NCI-H526 (cell line): Measurements from ENCODE around the gene ESRP2.
A peak's percentile ranks its signal among the peaks of the same experiment; 100 is the strongest.

Source experiments
- DNase-seq, 2 experiments: peaks; one replicate each; lab custom pipeline; 2025; lab: John Stamatoyannopoulos, UW

The ESRP2 gene

DNA sequence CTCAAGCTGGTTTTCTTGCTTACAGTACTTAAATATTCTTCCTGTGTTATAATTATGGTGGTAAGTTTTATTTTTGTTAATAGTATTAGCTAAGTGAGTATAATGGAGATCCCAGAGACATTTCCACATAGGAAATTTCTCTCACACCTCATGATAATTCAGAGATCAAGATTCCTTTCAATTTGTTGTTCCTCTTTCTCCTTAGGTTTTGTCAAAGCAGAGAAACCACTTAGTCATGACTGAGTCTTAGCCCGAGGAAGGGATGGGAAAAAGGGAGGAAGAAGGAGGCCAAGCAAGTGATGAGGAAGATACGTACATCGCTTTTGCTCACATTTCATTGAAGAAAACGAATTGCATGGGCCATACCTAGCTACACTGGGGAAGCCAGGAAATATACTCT lies 18.4 kb downstream of the ESRP2 start:
- no peak for DNase-seq

DNA sequence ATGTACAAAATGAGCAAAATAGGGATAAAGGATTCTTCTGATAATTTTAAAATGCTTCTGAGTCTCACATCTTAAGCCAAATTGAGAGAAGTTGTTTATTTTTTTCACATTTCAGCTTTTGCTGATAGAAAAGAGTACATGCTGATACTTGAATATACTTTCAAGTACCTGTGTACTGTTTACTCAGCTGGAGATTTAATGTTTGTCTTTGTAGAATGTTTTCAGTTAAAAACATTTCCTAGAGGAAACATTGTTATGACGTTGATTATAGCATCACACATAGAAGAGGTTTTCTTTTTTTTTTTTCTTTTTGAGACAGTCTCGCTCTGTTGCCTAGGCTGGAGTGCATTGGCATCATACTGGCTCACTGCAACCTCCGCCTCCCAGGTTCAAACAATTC lies 19.7 kb downstream of the ESRP2 start:
- no peak for DNase-seq

DNA sequence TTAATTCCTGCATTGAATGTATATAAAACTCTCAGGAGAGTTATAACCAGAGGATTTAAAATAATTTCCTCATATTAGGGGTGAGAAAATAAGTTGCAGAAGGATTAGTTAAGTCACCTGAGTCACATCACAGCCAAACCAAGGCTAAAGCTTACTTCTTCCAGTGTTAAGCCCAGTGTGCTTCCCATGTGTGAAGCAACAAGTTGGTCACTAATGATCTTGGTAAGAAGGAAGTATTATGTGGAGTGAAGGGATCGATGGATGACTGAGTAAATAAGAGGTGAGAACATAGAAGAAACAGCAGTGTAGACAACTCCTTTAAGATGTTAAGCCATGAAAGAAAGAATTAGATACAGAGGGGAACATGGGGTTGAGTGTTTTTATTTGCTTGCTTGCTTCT lies 20.6 kb downstream of the ESRP2 start:
- no peak for DNase-seq

DNA sequence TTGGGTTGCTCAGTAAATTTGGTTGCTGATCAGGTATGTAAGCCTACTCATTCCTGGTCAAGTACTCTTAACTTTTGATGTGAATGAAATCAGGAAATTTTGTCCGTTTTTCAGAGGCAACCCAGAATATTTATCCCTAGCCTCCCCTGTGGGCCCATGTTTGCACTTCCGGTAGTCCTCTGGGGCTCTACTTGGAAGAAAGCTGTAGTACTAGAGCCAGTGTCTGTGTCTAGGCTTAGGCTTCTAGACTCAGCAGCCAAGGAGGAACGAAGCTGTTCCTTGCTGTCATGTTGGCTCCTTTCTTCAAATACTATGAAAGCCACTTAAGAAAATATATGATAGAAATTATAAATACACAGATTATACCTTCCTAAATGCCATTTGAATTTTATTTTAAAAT lies 21.2 kb downstream of the ESRP2 start:
- DNase-seq: no peak

DNA sequence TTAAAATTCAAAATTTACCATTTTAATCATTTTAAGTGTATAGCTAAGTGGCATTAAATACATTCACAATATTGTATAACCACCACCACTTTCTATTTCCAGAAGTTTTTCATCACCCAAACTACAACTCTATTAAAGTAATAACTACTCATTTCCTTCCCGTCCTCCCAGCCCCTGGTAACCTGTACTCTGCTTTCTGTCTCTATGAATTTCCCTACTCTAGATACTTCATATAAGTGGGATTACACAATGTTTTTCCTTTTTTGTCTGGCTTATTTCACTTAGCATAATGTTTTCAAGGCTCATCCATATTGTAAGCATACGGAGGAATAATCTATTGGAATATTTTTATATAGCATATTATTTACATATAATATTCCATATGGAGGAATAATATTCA lies 29.7 kb downstream of the ESRP2 start:
- no peak for DNase-seq

DNA sequence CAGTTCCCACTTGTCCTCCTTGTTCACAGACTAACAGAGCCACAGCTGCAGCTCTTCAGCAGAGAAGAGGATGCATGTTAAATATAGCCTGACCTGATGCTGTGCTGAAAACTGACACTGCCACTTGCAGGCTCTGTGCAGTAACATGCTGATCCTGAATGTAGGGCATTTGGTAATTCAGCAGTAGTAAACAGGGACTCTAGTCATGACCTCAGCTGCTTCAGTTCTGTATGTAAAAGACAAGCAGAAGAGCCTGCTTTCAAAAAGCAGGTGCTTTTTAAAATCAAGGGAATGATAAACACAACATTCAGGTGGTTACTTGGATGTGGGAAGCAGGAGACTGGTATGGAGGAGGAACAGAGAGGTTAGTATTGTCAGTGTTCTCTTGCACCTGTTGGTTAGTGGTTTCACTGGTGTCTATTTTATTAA lies 33.8 kb downstream of the ESRP2 start:
- peak in 1 of 2 experiments; percentile 43 for DNase-seq

DNA sequence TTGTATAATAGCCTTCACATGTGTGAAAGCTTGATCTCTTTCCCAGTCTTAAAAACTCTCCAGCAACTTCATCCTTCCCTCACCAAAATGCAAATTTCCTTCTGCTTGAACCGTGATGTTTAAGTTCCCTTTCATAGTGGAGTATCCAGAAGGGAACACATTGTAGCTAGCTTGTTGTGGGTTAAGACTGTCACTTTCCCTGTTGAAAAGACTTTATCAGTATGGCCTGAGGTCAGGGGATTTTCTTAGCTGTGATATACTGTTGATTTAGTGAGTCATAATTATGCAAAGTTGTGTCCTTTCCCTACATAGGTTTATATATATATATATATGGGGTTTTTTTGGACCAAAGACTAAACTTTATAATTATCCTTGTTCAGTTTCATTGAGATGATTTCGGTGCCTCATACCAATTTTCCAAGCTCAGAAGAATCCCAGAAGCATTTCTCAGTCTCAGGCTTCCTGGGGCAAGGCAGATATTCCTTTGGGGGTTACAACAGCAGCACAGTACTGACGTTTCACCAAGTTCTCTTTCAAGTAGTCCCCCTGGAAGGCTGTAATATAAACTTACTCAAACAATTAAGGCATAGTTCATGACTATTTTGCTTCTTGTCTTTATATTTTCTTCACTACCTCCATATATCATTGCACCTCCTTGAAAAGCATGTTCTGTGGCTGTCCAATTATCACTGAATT lies 35.7 kb downstream of the ESRP2 start:
- no peak for DNase-seq

DNA sequence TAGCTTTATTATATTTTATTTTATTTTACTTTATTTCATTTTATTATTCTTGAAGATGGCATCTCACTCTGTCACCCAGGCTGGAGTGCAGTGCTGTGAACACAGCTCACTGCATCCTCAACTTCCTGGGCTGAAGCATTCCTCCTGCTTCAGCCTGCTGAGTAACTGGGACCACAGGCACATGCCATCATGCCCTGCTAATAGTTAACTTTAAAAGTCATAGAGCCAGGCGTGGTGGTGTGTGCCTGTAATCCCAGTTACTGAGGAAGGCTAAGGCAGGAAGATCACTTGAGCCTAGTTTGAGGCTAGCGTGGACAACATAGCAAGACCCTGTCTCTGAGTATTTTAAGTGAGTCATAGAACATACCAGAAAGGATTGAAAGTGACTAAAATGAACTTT lies 38.7 kb downstream of the ESRP2 start:
- no peak for DNase-seq

DNA sequence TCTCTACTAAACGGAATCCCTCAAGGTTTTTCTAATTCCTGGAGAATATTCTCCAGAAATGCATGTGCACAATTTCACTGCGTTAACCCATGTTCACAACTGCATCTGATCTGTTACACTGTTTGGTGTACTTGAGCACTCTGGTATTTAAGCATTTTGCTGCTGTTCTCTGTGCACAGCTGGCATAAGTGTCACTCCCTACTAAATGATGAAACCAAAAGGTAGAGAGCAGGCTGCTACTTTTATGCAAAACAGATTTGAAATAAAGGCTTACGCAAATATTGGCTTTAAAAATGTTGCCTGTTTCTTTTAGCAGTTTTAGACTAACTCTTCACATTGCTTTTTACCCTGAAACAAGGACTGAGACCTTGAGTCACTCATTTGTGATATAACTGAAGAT lies 41.7 kb downstream of the ESRP2 start:
- peak in 1 of 2 experiments; percentile 50 for DNase-seq

DNA sequence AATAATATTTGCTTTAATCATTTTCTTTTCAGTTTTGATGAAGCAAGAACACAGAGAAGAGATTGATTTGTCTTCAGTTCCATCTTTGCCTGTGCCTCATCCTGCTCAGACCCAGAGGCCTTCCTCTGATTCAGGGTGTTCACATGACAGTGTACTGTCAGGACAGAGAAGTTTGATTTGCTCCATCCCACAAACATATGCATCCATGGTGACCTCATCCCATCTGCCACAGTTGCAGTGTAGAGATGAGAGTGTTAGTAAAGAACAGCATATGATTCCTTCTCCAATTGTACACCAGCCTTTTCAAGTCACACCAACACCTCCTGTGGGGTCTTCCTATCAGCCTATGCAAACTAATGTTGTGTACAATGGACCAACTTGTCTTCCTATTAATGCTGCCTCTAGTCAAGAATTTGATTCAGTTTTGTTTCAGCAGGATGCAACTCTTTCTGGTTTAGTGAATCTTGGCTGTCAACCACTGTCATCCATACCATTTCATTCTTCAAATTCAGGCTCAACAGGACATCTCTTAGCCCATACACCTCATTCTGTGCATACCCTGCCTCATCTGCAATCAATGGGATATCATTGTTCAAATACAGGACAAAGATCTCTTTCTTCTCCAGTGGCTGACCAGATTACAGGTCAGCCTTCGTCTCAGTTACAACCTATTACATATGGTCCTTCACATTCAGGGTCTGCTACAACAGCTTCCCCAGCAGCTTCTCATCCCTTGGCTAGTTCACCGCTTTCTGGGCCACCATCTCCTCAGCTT lies 45.0 kb downstream of the ESRP2 start:
- DNase-seq: no peak

DNA sequence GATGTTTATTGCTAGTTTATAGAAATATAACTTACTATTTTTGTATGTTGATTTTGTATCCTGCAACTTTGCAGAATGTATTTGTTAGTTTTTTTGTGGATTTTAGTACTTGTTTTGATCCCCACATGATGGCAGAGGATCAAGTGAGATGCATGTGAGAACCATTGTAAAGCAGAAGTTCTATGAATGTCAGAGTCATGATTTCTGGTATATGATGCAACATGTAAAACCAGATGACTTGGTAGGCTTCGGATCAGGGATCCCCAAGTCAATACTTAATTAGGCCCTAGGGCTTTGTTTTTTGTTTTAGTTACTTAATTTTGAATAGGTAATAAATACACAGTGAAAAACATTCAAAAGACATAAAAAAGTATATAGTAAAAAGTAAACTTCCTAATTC lies 45.8 kb downstream of the ESRP2 start:
- DNase-seq: no peak

DNA sequence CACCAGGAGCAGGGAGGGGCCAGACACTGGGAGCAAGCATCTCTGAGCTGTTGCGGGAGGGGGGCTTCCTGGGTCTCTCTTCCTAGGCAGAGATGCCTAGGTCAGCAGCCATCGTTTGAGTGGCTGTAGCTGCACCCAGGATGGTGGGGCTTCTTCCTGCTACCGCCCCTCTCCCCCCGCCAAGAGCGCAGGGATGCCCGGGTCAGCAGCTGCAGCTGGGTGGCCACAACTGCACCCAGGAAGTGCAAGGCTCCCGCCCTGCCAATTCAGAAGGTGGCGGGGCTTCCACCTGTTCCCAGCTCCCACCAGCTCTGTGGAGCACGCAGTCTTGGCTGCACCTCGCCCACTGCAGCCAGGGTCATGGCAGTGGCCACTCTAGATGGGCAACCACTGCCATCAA lies 47.8 kb downstream of the ESRP2 start:
- no peak for DNase-seq

DNA sequence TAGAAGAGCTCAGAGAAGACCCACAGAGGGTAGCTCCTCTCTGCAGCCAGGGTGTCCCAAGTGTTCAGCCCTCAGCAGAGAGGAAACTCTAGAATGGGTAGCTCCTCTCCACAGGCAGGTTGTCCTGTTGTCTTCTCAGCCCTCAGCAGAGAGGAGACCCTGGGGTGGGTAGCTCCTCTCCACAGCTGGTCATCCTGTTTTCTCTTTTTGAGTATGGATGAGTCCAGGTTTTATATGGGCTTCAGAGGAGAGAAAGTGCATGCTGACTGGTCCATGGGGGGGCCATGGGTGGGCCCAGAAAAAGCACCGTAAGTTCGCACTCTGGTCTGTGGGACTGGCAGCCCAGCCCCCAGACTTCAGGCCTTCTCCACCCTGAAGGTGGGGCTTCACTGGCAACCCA lies 48.4 kb downstream of the ESRP2 start:
- no peak for DNase-seq

DNA sequence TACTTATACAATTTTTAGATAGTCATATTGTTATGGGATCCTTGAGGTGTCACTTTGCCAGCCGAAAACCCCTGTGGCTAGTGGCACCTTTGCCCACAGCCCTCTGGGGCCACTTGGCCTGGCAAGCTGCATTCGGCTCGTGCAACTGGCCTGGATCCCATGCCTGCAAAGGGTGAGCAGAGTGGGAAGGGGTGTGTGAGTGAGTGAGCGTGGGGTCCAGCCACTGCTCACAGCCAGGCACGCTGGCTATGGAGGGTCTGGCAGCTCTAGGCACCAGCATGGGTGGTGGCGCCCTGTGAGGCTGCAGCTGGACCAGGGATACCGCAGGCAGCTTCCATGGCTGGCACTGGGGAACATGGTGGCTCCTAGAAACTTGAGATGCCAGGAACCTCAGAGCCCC lies 49.0 kb downstream of the ESRP2 start:
- DNase-seq: no peak

DNA sequence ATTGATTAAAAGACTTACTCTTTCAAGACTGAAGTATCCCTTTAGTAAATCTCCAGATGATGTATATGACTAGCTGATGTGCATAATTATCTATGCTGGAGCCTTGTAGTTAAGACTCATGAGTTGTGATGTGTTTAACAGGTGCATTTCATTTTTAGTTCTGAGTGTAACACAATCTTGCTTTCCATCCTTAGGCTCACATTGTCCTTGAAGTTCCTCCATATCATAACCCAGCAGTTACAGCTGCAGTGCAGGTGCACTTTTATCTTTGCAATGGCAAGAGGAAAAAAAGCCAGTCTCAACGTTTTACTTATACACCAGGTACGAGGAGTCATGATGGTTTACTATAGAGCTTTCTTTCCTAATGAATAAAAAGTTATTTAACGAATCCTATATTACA lies 52.9 kb downstream of the ESRP2 start:
- no peak for DNase-seq

DNA sequence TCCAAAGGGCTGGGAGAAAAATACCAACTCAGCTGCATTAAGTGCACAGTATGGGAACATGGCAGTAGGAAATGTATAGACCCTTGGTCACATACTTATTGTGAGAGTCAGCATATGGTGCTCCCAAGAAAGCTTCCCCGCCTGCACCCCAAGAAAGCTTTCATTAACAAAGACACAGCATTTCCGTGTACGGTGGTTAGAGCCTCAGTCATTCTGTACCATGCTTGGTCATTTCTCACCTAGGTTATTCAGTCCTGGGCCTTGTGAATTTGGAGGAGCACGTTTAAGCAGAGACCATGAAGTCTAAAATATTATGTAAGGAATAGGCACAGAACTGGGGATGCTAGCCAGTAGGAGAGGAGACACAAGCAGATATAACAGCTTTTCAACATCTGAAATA lies 56.1 kb downstream of the ESRP2 start:
- no peak for DNase-seq

DNA sequence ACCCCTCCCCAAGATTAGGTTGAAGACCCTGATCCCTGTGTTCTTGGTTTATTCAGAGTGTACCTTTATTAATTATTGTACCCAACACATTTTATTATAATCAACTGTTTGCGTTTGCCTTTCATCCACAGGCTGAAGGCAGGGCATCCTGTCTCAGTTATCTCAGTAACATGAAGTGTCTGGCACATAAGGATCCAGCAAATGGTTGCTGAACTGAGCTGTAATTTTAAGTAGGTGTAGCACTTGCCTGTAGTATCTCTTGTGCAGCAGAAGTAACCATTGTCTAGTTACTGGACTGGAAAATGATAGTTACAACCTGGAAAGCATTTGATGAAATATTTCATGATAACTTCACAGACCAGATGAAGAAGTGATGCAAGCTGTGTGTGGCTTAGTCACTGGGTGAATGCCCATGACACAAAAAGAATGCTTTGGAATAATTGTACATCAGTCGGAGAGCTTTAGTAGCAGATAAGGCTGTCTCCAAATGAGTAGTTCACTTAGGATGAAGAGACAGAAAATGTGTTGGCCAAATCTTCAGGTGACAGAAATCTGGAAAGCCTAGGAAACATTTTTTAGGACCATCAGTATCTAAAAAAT lies 56.6 kb downstream of the ESRP2 start:
- no peak for DNase-seq
